ENCODE results near the gene SLC38A5.

GRCh38 chrX:48482526-48482925, 12.5 kb upstream of the SLC38A5 start:
- no peak for TF ChIP-seq CTCF (IDR thresholded peaks at IDR 0.05; ENCODE audit: insufficient read depth, low read length)
- TF ChIP-seq, protein P1, sequence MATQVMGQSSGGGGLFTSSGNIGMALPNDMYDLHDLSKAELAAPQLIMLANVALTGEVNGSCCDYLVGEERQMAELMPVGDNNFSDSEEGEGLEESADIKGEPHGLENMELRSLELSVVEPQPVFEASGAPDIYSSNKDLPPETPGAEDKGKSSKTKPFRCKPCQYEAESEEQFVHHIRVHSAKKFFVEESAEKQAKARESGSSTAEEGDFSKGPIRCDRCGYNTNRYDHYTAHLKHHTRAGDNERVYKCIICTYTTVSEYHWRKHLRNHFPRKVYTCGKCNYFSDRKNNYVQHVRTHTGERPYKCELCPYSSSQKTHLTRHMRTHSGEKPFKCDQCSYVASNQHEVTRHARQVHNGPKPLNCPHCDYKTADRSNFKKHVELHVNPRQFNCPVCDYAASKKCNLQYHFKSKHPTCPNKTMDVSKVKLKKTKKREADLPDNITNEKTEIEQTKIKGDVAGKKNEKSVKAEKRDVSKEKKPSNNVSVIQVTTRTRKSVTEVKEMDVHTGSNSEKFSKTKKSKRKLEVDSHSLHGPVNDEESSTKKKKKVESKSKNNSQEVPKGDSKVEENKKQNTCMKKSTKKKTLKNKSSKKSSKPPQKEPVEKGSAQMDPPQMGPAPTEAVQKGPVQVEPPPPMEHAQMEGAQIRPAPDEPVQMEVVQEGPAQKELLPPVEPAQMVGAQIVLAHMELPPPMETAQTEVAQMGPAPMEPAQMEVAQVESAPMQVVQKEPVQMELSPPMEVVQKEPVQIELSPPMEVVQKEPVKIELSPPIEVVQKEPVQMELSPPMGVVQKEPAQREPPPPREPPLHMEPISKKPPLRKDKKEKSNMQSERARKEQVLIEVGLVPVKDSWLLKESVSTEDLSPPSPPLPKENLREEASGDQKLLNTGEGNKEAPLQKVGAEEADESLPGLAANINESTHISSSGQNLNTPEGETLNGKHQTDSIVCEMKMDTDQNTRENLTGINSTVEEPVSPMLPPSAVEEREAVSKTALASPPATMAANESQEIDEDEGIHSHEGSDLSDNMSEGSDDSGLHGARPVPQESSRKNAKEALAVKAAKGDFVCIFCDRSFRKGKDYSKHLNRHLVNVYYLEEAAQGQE (IDR thresholded peaks at IDR 0.05; ENCODE audit: insufficient replicate concordance, low read depth) = no peak
- TF ChIP-seq POLR2AphosphoS5 (IDR thresholded peaks at IDR 0.05; ENCODE audit: low read depth) = no peak
